HepG2 (cell line): ENCODE data around the gene VPS37B. TPM values are rescaled to one million over a fixed set of nuclear protein-coding genes. Genes with fewer than 3 reads are reported as not detected.

Experiments used
- ATAC-seq: fragments of 200-7000 bp; cut with Tn5 transposase; 3 replicates; pipeline ENCODE4 v1.9.1; 2020; ENCODE audit warnings: mild to moderate bottlenecking, moderate library complexity
- BruUV-seq: library from RNA; stranded (reverse); fragments of 400-500 nt; replicated peaks from 2 replicates; lab custom pipeline; 2021; lab: Mats Ljungman, UMichigan
- CTCF ChIA-PET: fragments of 300-600 bp; formaldehyde crosslinking; extraction: SDS; loops from one replicate; lab custom pipeline; 2021; ENCODE audit warnings: low total read pairs, inconsistent platforms, low intra/inter-chr PET ratio; lab: Yijun Ruan, JAX
- POLR2A ChIA-PET: fragments of 350-600 bp; sonication (Branson Sonifier 250); formaldehyde crosslinking; loops from one replicate; lab custom pipeline; 2020; ENCODE audit warnings: antibody characterized with exemption, inconsistent platforms; lab: Yijun Ruan, JAX
- DNase-seq: peaks from one replicate; pipeline ENCODE4 v3.0.0-alpha.2; 2015; ENCODE audit warnings: low spot score
- FAIRE-seq: peaks from 3 replicates; lab custom pipeline; 2011; peaks lifted over from hg19 to GRCh38; lab: Jason Lieb, UNC
- H2AFZ ChIP-seq: one replicate; pipeline ENCODE4 v1.6.1; 2011; ENCODE audit warnings: low read length, inconsistent platforms
- H3K27ac ChIP-seq: fragments of 300-600 bp; 3 replicates; pipeline ENCODE4 v1.8.0; 2011; ENCODE audit warnings: mixed run types, mild to moderate bottlenecking, mixed read lengths, low read length, inconsistent platforms; ENCODE audit not compliant: insufficient read depth; ENCODE audit errors: extremely low read length
- H3K27me3 ChIP-seq, 2 experiments: fragments of 200-600 bp in 1 of 2; 2 replicates in 1 of 2; 3 replicates in 1 of 2; pipeline versions ENCODE4 v1.6.0 to v1.8.0; 2011; ENCODE audit warnings: low read length in 2 of 2, mild to moderate bottlenecking in 2 of 2, moderate library complexity in 2 of 2, inconsistent platforms in 1 of 2; ENCODE audit not compliant: insufficient read depth in 2 of 2, control insufficient read depth in 1 of 2
- H3K36me3 ChIP-seq, 2 experiments: fragments of 200-600 bp in 1 of 2; replicated peaks in 1 of 2; 2 replicates in 1 of 2; 3 replicates in 1 of 2; pipeline versions ENCODE4 v1.5.1 to v1.8.0; 2011; ENCODE audit warnings: low read length in 2 of 2, inconsistent platforms in 1 of 2; ENCODE audit not compliant: insufficient read depth in 2 of 2, control insufficient read depth in 1 of 2
- H3K4me1 ChIP-seq: 2 replicates; pipeline ENCODE4 v1.5.1; 2012; ENCODE audit warnings: low read length, inconsistent platforms; ENCODE audit not compliant: insufficient read depth
- H3K4me2 ChIP-seq: 2 replicates; pipeline ENCODE4 v1.6.0; 2011; ENCODE audit warnings: low read depth, low read length, inconsistent platforms
- H3K4me3 ChIP-seq, 3 experiments: fragments of 200-600 bp in 1 of 3; sonication (generic), shearing (Covaris generic) in 1 of 3; replicated peaks in 1 of 3; 2 replicates each; pipeline ENCODE4 v1.5.1; 2011 to 2016; ENCODE audit warnings: low read length in 3 of 3, inconsistent platforms in 2 of 3, low read depth in 2 of 3, mild to moderate bottlenecking in 2 of 3, control low read depth in 1 of 3, mixed read lengths in 1 of 3; ENCODE audit not compliant: insufficient read depth in 1 of 3
- H3K79me2 ChIP-seq: one replicate; pipeline ENCODE4 v1.6.1; 2011; ENCODE audit warnings: low read length, inconsistent platforms; ENCODE audit not compliant: insufficient read depth
- H3K9ac ChIP-seq: 2 replicates; pipeline ENCODE4 v1.6.0; 2011; ENCODE audit warnings: mild to moderate bottlenecking, low read depth, low read length, inconsistent platforms; ENCODE audit not compliant: insufficient read depth
- H3K9me3 ChIP-seq: 2 replicates; pipeline ENCODE4 v1.5.1; 2012; ENCODE audit warnings: mild to moderate bottlenecking, low read length
- H4K20me1 ChIP-seq: 2 replicates; pipeline ENCODE4 v1.6.0; 2011; ENCODE audit warnings: inconsistent platforms, mild to moderate bottlenecking, low read length, moderate library complexity; ENCODE audit not compliant: insufficient read depth
- EED ChIP-seq: sonication (generic); formaldehyde crosslinking; IDR thresholded peaks from 2 replicates; pipeline ENCODE4 v1.5.0; 2020; ENCODE audit warnings: mild to moderate bottlenecking, missing genetic modification reagents
- FOSL2 ChIP-seq: sonication (generic); formaldehyde crosslinking; IDR thresholded peaks from 2 replicates; pipeline ENCODE4 v1.4.0; 2020; ENCODE audit warnings: missing genetic modification reagents
- HMGA1 ChIP-seq: sonication (generic); formaldehyde crosslinking; conservative IDR thresholded peaks from 2 replicates; pipeline ENCODE4 v1.4.0; 2020; ENCODE audit warnings: missing genetic modification reagents
- NFE2L2 ChIP-seq: fragments of 150-350 bp; IDR thresholded peaks from 2 replicates; pipeline ENCODE4 v1.6.1; 2014; ENCODE audit warnings: low read length
- ZBTB7B ChIP-seq: sonication (generic); formaldehyde crosslinking; IDR thresholded peaks from 2 replicates; pipeline ENCODE4 v1.4.0; 2020; ENCODE audit warnings: missing genetic modification reagents
- ZBTB8A ChIP-seq: sonication (generic); formaldehyde crosslinking; IDR thresholded peaks from 2 replicates; pipeline ENCODE4 v1.4.0; 2020; ENCODE audit warnings: mild to moderate bottlenecking, low read depth, missing genetic modification reagents, borderline replicate concordance
- ZNF556 ChIP-seq: sonication (generic); formaldehyde crosslinking; IDR thresholded peaks from 2 replicates; pipeline ENCODE4 v1.4.0; 2020; ENCODE audit warnings: mild to moderate bottlenecking, missing genetic modification reagents, borderline replicate concordance
- ZNF562 ChIP-seq: sonication (generic); formaldehyde crosslinking; IDR thresholded peaks from 2 replicates; pipeline ENCODE4 v1.8.0; 2022; ENCODE audit warnings: missing genetic modification reagents, borderline replicate concordance
- ZNF749 ChIP-seq: sonication (generic); formaldehyde crosslinking; IDR thresholded peaks from 2 replicates; pipeline ENCODE4 v1.8.0; 2022; ENCODE audit warnings: mild to moderate bottlenecking, missing genetic modification reagents, moderate library complexity, borderline replicate concordance
- ZNF766 ChIP-seq: sonication (generic); formaldehyde crosslinking; IDR thresholded peaks from 2 replicates; pipeline ENCODE4 v1.5.0; 2020; ENCODE audit warnings: missing genetic modification reagents, borderline replicate concordance
- ZNF780A ChIP-seq: sonication (generic); formaldehyde crosslinking; IDR thresholded peaks from 2 replicates; pipeline ENCODE4 v1.8.0; 2022; ENCODE audit warnings: mild to moderate bottlenecking, missing genetic modification reagents, moderate library complexity
- WGBS: methylation state at CpG from one replicate; pipeline ENCODE4 v1.1.6; 2017; ENCODE audit warnings: low lambda C conversion rate; 5-methylcytosine and 5-hydroxymethylcytosine counted together
- in situ Hi-C: cut with HindIII; loops from 2 replicates; pipeline ENCODE4 v1.10.0; 2017; ENCODE audit warnings: low pct_unique_long_range_greater_than_20kb; ENCODE audit not compliant: extremely low pct_ligation_motif_present
- intact Hi-C: fragments of 100-400 bp; cut with micrococcal nuclease; formaldehyde crosslinking; loops from one replicate; pipeline ENCODE4 v1.10.0; 2022; ENCODE audit not compliant: unreplicated experiment
- polyA plus RNA-seq, 8 experiments: library from polyadenylated mRNA; depleted of rRNA in 3 of 8; stranded (reverse) in 7 of 8; unstranded in 1 of 8; fragments of >200 nt; fragmentation: Illumina TruSeq in 4 of 8; extraction: Trizol in 4 of 8; gene quantifications; 2 replicates each; pipeline versions ENCODE4 v1.2.1 to v1.2.3, GENCODE V29; 2011 to 2016; ENCODE audit warnings: low read depth in 4 of 8, missing spikeins in 1 of 8, mixed read lengths in 1 of 8; ENCODE audit not compliant: insufficient read depth in 1 of 8
- total RNA-seq, 5 experiments: library from RNA; depleted of rRNA; stranded (reverse); fragments of >200 nt; fragmentation: Illumina TruSeq; extraction: Trizol; gene quantifications; 2 replicates each; pipeline ENCODE4 v1.2.3, GENCODE V29; 2016; ENCODE audit warnings: low read depth in 1 of 5
- TF ChIP-seq, protein P1 (sequence below): sonication (generic); formaldehyde crosslinking; IDR thresholded peaks from 2 replicates; pipeline ENCODE4 v1.4.0; 2020; ENCODE audit warnings: mild to moderate bottlenecking, missing genetic modification reagents
- TF ChIP-seq, protein P2 (sequence below): sonication (generic); formaldehyde crosslinking; IDR thresholded peaks from 2 replicates; pipeline ENCODE4 v1.5.1; 2020; ENCODE audit warnings: mild to moderate bottlenecking, missing genetic modification reagents, borderline replicate concordance

Gene VPS37B
- total and polyA plus RNA-seq, 2 of the 13 experiments (the other 11 are each of a cell fraction or from before 2014, with no cell fraction given), result 4.6 to 5.3 TPM

DNA sequence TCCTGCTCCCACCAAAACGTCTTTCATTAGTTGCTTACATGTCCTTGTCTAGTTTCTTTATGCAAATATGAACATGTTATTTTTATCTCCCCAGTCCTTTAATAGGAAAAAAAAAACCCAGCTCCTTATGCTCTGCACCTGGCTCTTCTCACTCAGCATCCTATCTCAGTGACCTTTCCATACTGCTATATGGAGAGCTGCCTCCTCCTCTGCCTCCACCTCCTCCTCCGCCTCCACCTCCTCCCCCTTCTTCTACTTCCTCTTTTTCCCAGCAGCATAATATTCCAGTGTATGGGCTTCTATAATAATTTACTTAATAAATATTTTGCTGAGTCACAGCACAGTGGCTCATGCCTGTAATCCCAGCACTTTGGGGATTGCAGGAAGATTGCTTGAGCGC lies 38.8 kb upstream of the VPS37B start:
- Histone ChIP-seq H2AFZ (no peak overlapping the region), H3K4me1 (peaks cover 9% of the 10 kb centered on the region; the same call in 1 of the 2 replicates), H3K27ac (no peak overlapping the region), H3K4me3 (no peak overlapping the region), H3K36me3 (no peaks in the 10 kb centered on the region; a peak in 1 of 5 replicates), H3K4me2 (no peak overlapping the region), H3K27me3 (no peaks in the 10 kb centered on the region; a peak in 1 of 5 replicates), H3K9me3 (no peaks in the 10 kb centered on the region), H3K9ac (no peak overlapping the region), H4K20me1 (no peaks in the 10 kb centered on the region), H3K79me2 (no peaks in the 10 kb centered on the region)
- FAIRE-seq (no peak), DNase-seq (no peak), ATAC-seq (no peak)
- in situ Hi-C loops (no loop called here), intact Hi-C loops (no loop called here)
- BruUV-seq, result no TSS peak
- ChIA-PET CTCF (no interaction called here), POLR2A (no interaction called here)
- TF ChIP-seq ZNF780A (CRISPR knock-in tag), result no peak
- TF ChIP-seq NFE2L2, result peak; percentile 65
- no peak for TF ChIP-seq HMGA1
- WGBS, result 77% methylated on average over 3 of the region's 3 CpGs

DNA sequence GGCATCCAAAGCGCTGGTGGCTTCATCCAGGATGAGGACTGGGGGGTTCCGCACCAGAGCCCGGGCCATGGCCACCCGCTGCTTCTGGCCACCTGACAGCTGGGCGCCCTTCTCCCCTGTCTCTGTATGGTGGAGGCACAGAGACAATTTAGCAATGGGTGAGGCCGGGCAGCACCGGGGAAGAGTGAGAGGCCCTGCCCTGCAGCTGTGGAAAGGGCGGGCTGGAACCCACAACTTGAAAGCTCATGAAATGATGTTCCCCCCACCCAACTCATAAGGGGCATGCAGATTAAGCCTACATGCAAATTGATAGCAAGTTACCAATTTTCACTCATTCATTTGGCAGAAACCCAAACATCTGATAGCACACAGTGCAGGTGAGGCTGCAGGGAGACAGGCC lies 36.3 kb upstream of the VPS37B start:
- POLR2A ChIA-PET, result no interaction called here
- intact Hi-C loops, result no loop called here

More for the DNA sequence above, 36.3 kb upstream of the VPS37B start:
- Histone ChIP-seq H3K9ac (no peak overlapping the region), H3K27me3 (no peaks in the 10 kb centered on the region), H3K36me3 (no peaks in the 10 kb centered on the region), H3K4me1 (peaks cover 9% of the 10 kb centered on the region; the same call in 1 of the 2 replicates), H2AFZ (no peak overlapping the region), H4K20me1 (no peaks in the 10 kb centered on the region), H3K4me3 (no peak overlapping the region), H3K9me3 (no peaks in the 10 kb centered on the region), H3K4me2 (no peak overlapping the region), H3K79me2 (no peaks in the 10 kb centered on the region), H3K27ac (no peak overlapping the region)
- BruUV-seq, result no TSS peak
- ATAC-seq (no peak), FAIRE-seq (no peak), DNase-seq (no peak)
- in situ Hi-C loops, result no loop called here
- WGBS, result 96% methylated on average over 6 of the region's 8 CpGs
- CTCF ChIA-PET, result no interaction called here
- TF ChIP-seq, protein P1, sequence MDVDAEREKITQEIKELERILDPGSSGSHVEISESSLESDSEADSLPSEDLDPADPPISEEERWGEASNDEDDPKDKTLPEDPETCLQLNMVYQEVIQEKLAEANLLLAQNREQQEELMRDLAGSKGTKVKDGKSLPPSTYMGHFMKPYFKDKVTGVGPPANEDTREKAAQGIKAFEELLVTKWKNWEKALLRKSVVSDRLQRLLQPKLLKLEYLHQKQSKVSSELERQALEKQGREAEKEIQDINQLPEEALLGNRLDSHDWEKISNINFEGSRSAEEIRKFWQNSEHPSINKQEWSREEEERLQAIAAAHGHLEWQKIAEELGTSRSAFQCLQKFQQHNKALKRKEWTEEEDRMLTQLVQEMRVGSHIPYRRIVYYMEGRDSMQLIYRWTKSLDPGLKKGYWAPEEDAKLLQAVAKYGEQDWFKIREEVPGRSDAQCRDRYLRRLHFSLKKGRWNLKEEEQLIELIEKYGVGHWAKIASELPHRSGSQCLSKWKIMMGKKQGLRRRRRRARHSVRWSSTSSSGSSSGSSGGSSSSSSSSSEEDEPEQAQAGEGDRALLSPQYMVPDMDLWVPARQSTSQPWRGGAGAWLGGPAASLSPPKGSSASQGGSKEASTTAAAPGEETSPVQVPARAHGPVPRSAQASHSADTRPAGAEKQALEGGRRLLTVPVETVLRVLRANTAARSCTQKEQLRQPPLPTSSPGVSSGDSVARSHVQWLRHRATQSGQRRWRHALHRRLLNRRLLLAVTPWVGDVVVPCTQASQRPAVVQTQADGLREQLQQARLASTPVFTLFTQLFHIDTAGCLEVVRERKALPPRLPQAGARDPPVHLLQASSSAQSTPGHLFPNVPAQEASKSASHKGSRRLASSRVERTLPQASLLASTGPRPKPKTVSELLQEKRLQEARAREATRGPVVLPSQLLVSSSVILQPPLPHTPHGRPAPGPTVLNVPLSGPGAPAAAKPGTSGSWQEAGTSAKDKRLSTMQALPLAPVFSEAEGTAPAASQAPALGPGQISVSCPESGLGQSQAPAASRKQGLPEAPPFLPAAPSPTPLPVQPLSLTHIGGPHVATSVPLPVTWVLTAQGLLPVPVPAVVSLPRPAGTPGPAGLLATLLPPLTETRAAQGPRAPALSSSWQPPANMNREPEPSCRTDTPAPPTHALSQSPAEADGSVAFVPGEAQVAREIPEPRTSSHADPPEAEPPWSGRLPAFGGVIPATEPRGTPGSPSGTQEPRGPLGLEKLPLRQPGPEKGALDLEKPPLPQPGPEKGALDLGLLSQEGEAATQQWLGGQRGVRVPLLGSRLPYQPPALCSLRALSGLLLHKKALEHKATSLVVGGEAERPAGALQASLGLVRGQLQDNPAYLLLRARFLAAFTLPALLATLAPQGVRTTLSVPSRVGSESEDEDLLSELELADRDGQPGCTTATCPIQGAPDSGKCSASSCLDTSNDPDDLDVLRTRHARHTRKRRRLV (CRISPR knock-in tag), result no peak
- TF ChIP-seq EED, result no peak
- no peak for TF ChIP-seq ZNF749 (CRISPR knock-in tag)
- TF ChIP-seq FOSL2, result no peak
- TF ChIP-seq ZBTB8A (CRISPR knock-in tag), result no peak
- no peak for TF ChIP-seq ZNF562 (CRISPR knock-in tag)
- TF ChIP-seq ZNF766, result no peak
- no peak for TF ChIP-seq ZBTB7B (CRISPR knock-in tag)
- TF ChIP-seq, protein P2, sequence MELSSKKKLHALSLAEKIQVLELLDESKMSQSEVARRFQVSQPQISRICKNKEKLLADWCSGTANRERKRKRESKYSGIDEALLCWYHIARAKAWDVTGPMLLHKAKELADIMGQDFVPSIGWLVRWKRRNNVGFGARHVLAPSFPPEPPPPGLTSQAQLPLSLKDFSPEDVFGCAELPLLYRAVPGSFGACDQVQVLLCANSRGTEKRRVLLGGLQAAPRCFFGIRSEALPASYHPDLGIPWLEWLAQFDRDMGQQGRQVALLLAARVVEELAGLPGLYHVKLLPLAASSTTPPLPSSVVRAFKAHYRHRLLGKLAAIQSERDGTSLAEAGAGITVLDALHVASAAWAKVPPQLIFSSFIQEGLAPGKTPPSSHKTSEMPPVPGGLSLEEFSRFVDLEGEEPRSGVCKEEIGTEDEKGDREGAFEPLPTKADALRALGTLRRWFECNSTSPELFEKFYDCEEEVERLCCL (CRISPR knock-in tag), result no peak
- TF ChIP-seq ZNF556 (CRISPR knock-in tag), result no peak
